GM23338 (cell line): ENCODE data around the gene PLEKHD1.

ENCODE experiments used
- CREB1 ChIP-seq: fragments of 250-450 bp; sonication (Bioruptor Pico); IDR thresholded peaks from 2 replicates; pipeline ENCODE4 v1.5.0; 2020; ENCODE audit warnings: low read depth, mild to moderate bottlenecking, moderate library complexity
- EZH2 ChIP-seq: fragments of 200-600 bp; sonication (generic); IDR thresholded peaks from one replicate; pipeline ENCODE4 v1.8.0; 2017; ENCODE audit warnings: antibody characterized with exemption, mild to moderate bottlenecking, low read depth; ENCODE audit not compliant: unreplicated experiment
- EZH2phosphoT487 ChIP-seq: fragments of 200-600 bp; sonication (generic); IDR thresholded peaks from one replicate; pipeline ENCODE4 v1.8.1; 2018; ENCODE audit warnings: antibody characterized with exemption; ENCODE audit not compliant: unreplicated experiment
- JUNB ChIP-seq: IDR thresholded peaks from one replicate; pipeline ENCODE4 v1.6.1; 2016; ENCODE audit warnings: antibody characterized with exemption; ENCODE audit not compliant: unreplicated experiment
- NANOG ChIP-seq: IDR thresholded peaks from 2 replicates; pipeline ENCODE4 v1.6.1; 2016; ENCODE audit warnings: antibody characterized with exemption, borderline replicate concordance
- POLR2AphosphoS5 ChIP-seq: IDR thresholded peaks from 2 replicates; pipeline ENCODE4 v1.6.1; 2016; ENCODE audit warnings: antibody characterized with exemption, low read depth
- STAT1 ChIP-seq: IDR thresholded peaks from one replicate; pipeline ENCODE4 v1.6.1; 2016; ENCODE audit warnings: antibody characterized with exemption; ENCODE audit not compliant: unreplicated experiment
- ZNF114 ChIP-seq: fragments of 250-450 bp; sonication (Bioruptor Pico); IDR thresholded peaks from 2 replicates; pipeline ENCODE4 v1.5.0; 2020; ENCODE audit warnings: mild to moderate bottlenecking, moderate library complexity
- ZNF331 ChIP-seq: fragments of 250-450 bp; sonication (Bioruptor Pico); IDR thresholded peaks from 2 replicates; pipeline ENCODE4 v1.5.0; 2020; ENCODE audit warnings: low read depth, mild to moderate bottlenecking, moderate library complexity
- TF ChIP-seq, protein P1 (sequence below), 2 experiments: fragments of 200-600 bp in 1 of 2; sonication (generic) in 1 of 2; conservative IDR thresholded peaks; 2 replicates each; pipeline versions ENCODE4 v1.5.1 to v1.6.1; 2016 to 2017; ENCODE audit warnings: antibody characterized with exemption in 2 of 2, low read depth in 2 of 2, mild to moderate bottlenecking in 2 of 2, moderate library complexity in 1 of 2
- TF ChIP-seq, protein P2 (sequence below): IDR thresholded peaks from 2 replicates; pipeline ENCODE4 v1.6.1; 2016; ENCODE audit warnings: antibody characterized with exemption
- TF ChIP-seq, protein P3 (sequence below): IDR thresholded peaks from one replicate; pipeline ENCODE4 v1.6.1; 2018; ENCODE audit warnings: antibody characterized with exemption; ENCODE audit not compliant: unreplicated experiment
- TF ChIP-seq, protein P4 (sequence below): fragments of 250-450 bp; sonication (Bioruptor Pico); IDR thresholded peaks from 2 replicates; pipeline ENCODE4 v1.5.0; 2020; ENCODE audit warnings: mild to moderate bottlenecking, moderate library complexity

DNA sequence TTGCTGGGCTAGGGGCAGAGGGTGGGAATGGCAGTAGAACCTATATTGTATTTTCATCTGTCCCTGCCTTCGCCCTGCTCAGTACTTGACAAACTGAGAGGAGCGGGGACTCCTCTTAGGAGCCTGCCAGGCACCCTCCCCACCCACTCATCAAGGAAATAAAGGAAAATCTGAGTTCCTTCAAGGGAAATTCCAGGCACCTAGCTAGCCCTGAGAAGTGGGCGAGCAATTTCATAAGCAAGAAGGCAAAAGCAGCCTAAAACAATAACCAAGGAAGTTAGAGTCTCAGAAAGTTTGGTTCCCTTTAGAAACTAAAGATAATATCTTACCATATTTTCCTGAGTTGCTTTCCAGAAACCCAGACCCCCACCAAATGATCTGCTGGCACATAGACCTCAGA lies 10.6 kb upstream of the PLEKHD1 start:
- TF ChIP-seq EZH2, result no peak
- TF ChIP-seq, protein P1, sequence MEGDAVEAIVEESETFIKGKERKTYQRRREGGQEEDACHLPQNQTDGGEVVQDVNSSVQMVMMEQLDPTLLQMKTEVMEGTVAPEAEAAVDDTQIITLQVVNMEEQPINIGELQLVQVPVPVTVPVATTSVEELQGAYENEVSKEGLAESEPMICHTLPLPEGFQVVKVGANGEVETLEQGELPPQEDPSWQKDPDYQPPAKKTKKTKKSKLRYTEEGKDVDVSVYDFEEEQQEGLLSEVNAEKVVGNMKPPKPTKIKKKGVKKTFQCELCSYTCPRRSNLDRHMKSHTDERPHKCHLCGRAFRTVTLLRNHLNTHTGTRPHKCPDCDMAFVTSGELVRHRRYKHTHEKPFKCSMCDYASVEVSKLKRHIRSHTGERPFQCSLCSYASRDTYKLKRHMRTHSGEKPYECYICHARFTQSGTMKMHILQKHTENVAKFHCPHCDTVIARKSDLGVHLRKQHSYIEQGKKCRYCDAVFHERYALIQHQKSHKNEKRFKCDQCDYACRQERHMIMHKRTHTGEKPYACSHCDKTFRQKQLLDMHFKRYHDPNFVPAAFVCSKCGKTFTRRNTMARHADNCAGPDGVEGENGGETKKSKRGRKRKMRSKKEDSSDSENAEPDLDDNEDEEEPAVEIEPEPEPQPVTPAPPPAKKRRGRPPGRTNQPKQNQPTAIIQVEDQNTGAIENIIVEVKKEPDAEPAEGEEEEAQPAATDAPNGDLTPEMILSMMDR (conservative IDR thresholded peaks at IDR 0.05; ENCODE audit: low read depth in 2 of 2), result no peak
- TF ChIP-seq, protein P2, sequence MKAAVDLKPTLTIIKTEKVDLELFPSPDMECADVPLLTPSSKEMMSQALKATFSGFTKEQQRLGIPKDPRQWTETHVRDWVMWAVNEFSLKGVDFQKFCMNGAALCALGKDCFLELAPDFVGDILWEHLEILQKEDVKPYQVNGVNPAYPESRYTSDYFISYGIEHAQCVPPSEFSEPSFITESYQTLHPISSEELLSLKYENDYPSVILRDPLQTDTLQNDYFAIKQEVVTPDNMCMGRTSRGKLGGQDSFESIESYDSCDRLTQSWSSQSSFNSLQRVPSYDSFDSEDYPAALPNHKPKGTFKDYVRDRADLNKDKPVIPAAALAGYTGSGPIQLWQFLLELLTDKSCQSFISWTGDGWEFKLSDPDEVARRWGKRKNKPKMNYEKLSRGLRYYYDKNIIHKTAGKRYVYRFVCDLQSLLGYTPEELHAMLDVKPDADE, result no peak
- TF ChIP-seq POLR2AphosphoS5, result no peak
- TF ChIP-seq ZNF114 (CRISPR knock-in tag), result no peak
- TF ChIP-seq EZH2phosphoT487, result no peak
- no peak for TF ChIP-seq CREB1
- TF ChIP-seq, protein P3, sequence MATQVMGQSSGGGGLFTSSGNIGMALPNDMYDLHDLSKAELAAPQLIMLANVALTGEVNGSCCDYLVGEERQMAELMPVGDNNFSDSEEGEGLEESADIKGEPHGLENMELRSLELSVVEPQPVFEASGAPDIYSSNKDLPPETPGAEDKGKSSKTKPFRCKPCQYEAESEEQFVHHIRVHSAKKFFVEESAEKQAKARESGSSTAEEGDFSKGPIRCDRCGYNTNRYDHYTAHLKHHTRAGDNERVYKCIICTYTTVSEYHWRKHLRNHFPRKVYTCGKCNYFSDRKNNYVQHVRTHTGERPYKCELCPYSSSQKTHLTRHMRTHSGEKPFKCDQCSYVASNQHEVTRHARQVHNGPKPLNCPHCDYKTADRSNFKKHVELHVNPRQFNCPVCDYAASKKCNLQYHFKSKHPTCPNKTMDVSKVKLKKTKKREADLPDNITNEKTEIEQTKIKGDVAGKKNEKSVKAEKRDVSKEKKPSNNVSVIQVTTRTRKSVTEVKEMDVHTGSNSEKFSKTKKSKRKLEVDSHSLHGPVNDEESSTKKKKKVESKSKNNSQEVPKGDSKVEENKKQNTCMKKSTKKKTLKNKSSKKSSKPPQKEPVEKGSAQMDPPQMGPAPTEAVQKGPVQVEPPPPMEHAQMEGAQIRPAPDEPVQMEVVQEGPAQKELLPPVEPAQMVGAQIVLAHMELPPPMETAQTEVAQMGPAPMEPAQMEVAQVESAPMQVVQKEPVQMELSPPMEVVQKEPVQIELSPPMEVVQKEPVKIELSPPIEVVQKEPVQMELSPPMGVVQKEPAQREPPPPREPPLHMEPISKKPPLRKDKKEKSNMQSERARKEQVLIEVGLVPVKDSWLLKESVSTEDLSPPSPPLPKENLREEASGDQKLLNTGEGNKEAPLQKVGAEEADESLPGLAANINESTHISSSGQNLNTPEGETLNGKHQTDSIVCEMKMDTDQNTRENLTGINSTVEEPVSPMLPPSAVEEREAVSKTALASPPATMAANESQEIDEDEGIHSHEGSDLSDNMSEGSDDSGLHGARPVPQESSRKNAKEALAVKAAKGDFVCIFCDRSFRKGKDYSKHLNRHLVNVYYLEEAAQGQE, result no peak
- no peak for TF ChIP-seq ZNF331 (CRISPR knock-in tag)
- TF ChIP-seq NANOG, result no peak
- no peak for TF ChIP-seq JUNB
- TF ChIP-seq, protein P4, sequence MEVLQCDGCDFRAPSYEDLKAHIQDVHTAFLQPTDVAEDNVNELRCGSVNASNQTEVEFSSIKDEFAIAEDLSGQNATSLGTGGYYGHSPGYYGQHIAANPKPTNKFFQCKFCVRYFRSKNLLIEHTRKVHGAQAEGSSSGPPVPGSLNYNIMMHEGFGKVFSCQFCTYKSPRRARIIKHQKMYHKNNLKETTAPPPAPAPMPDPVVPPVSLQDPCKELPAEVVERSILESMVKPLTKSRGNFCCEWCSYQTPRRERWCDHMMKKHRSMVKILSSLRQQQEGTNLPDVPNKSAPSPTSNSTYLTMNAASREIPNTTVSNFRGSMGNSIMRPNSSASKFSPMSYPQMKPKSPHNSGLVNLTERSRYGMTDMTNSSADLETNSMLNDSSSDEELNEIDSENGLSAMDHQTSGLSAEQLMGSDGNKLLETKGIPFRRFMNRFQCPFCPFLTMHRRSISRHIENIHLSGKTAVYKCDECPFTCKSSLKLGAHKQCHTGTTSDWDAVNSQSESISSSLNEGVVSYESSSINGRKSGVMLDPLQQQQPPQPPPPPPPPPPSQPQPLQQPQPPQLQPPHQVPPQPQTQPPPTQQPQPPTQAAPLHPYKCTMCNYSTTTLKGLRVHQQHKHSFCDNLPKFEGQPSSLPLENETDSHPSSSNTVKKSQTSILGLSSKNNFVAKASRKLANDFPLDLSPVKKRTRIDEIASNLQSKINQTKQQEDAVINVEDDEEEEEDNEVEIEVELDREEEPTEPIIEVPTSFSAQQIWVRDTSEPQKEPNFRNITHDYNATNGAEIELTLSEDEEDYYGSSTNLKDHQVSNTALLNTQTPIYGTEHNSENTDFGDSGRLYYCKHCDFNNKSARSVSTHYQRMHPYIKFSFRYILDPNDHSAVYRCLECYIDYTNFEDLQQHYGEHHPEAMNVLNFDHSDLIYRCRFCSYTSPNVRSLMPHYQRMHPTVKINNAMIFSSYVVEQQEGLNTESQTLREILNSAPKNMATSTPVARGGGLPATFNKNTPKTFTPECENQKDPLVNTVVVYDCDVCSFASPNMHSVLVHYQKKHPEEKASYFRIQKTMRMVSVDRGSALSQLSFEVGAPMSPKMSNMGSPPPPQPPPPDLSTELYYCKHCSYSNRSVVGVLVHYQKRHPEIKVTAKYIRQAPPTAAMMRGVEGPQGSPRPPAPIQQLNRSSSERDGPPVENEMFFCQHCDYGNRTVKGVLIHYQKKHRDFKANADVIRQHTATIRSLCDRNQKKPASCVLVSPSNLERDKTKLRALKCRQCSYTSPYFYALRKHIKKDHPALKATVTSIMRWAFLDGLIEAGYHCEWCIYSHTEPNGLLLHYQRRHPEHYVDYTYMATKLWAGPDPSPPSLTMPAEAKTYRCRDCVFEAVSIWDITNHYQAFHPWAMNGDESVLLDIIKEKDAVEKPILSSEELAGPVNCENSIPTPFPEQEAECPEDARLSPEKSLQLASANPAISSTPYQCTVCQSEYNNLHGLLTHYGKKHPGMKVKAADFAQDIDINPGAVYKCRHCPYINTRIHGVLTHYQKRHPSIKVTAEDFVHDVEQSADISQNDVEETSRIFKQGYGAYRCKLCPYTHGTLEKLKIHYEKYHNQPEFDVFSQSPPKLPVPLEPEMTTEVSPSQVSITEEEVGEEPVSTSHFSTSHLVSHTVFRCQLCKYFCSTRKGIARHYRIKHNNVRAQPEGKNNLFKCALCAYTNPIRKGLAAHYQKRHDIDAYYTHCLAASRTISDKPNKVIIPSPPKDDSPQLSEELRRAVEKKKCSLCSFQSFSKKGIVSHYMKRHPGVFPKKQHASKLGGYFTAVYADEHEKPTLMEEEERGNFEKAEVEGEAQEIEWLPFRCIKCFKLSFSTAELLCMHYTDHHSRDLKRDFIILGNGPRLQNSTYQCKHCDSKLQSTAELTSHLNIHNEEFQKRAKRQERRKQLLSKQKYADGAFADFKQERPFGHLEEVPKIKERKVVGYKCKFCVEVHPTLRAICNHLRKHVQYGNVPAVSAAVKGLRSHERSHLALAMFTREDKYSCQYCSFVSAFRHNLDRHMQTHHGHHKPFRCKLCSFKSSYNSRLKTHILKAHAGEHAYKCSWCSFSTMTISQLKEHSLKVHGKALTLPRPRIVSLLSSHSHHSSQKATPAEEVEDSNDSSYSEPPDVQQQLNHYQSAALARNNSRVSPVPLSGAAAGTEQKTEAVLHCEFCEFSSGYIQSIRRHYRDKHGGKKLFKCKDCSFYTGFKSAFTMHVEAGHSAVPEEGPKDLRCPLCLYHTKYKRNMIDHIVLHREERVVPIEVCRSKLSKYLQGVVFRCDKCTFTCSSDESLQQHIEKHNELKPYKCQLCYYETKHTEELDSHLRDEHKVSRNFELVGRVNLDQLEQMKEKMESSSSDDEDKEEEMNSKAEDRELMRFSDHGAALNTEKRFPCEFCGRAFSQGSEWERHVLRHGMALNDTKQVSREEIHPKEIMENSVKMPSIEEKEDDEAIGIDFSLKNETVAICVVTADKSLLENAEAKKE (CRISPR knock-in tag), result no peak
- no peak for TF ChIP-seq STAT1
